GM12878 (cell line): Measurements from ENCODE around the gene MTRR. TPM values are rescaled to one million over a fixed set of nuclear protein-coding genes. Genes with fewer than 3 reads are reported as not detected.

ENCODE experiments used
- ATAC-seq: fragments of 200-7000 bp; cut with Tn5 transposase; 3 replicates; pipeline ENCODE4 v1.9.1; 2020; ENCODE audit warnings: mild to moderate bottlenecking, moderate library complexity
- BruUV-seq: library from RNA; stranded (reverse); fragments of 400-500 nt; replicated peaks from 2 replicates; lab custom pipeline; 2021; lab: Mats Ljungman, UMichigan
- CTCF ChIA-PET: fragments of 300-600 bp; sonication (Branson Sonifier 250); formaldehyde crosslinking; extraction: SDS; loops from one replicate; lab custom pipeline; 2021; ENCODE audit warnings: inconsistent platforms; lab: Yijun Ruan, JAX
- POLR2A ChIA-PET: fragments of 350-600 bp; formaldehyde crosslinking; extraction: SDS; loops from one replicate; lab custom pipeline; 2021; ENCODE audit warnings: inconsistent platforms; lab: Charles Lee
- RAD21 ChIA-PET: fragments of 300-600 bp; sonication (Branson Sonifier 250); formaldehyde crosslinking; loops from one replicate; lab custom pipeline; 2023; ENCODE audit warnings: antibody characterized with exemption; ENCODE audit not compliant: unreplicated experiment; lab: Charles Lee
- SMC1A ChIA-PET: fragments of 300-600 bp; sonication (Branson Sonifier 250); formaldehyde crosslinking; loops from one replicate; lab custom pipeline; 2023; ENCODE audit not compliant: unreplicated experiment, uncharacterized antibody; lab: Charles Lee
- DNase-seq: peaks from one replicate; pipeline ENCODE4 v3.0.0-alpha.2; 2011; ENCODE audit warnings: low read depth, low spot score
- FAIRE-seq: peaks from 3 replicates; lab custom pipeline; 2011; peaks lifted over from hg19 to GRCh38; lab: Jason Lieb, UNC
- H2AFZ ChIP-seq: 2 replicates; pipeline ENCODE4 v1.6.0; 2011; ENCODE audit warnings: low read depth, low read length, control low read depth; ENCODE audit not compliant: control insufficient read depth
- H3K27ac ChIP-seq: 2 replicates; pipeline ENCODE4 v1.5.1; 2011; ENCODE audit warnings: control low read depth; ENCODE audit not compliant: control insufficient read depth, insufficient read depth
- H3K27me3 ChIP-seq, 2 experiments: replicated peaks in 1 of 2; 2 replicates each; pipeline versions ENCODE4 v1.6.0 to v1.6.1; 2011; ENCODE audit warnings: low read length in 1 of 2; ENCODE audit not compliant: control insufficient read depth in 2 of 2, insufficient read depth in 2 of 2
- H3K36me3 ChIP-seq, 2 experiments: 2 replicates each; pipeline ENCODE4 v1.5.1; 2011; ENCODE audit warnings: low read length in 1 of 2; ENCODE audit not compliant: control insufficient read depth in 2 of 2, insufficient read depth in 2 of 2
- H3K4me1 ChIP-seq: 2 replicates; pipeline ENCODE4 v1.6.1; 2011; ENCODE audit warnings: mild to moderate bottlenecking, low read length, moderate library complexity, mixed read lengths; ENCODE audit not compliant: control insufficient read depth, insufficient read depth
- H3K4me2 ChIP-seq: 2 replicates; pipeline ENCODE4 v1.6.0; 2011; ENCODE audit warnings: control low read depth; ENCODE audit not compliant: control insufficient read depth, insufficient read depth
- H3K4me3 ChIP-seq: fragments of 200-600 bp; sonication (generic); 2 replicates; pipeline ENCODE4 v1.5.1; 2016
- H3K79me2 ChIP-seq: 2 replicates; pipeline ENCODE4 v1.6.0; 2011; ENCODE audit warnings: low read length; ENCODE audit not compliant: control insufficient read depth, insufficient read depth
- H3K9ac ChIP-seq: 2 replicates; pipeline ENCODE4 v1.8.0; 2011; ENCODE audit warnings: low read length, control low read depth, mixed read lengths; ENCODE audit not compliant: control insufficient read depth, insufficient read depth
- H3K9me3 ChIP-seq: replicated peaks from 3 replicates; pipeline ENCODE4 v1.5.1; 2011; ENCODE audit warnings: mild to moderate bottlenecking, low read length; ENCODE audit not compliant: control insufficient read depth, insufficient read depth
- H4K20me1 ChIP-seq: 2 replicates; pipeline ENCODE4 v1.6.0; 2011; ENCODE audit not compliant: control insufficient read depth, insufficient read depth
- SUZ12 ChIP-seq: fragments of 200-600 bp; sonication (generic); IDR thresholded peaks from one replicate; pipeline ENCODE4 v1.6.1; 2018; ENCODE audit warnings: antibody characterized with exemption, mild to moderate bottlenecking; ENCODE audit not compliant: unreplicated experiment
- YY1 ChIP-seq: IDR thresholded peaks from 2 replicates; pipeline ENCODE4 v1.6.1; 2011; ENCODE audit warnings: low read depth, mild to moderate bottlenecking, low read length
- WGBS: methylation state at CpG from one replicate; pipeline ENCODE4 v1.1.6; 2016; ENCODE audit warnings: low lambda C conversion rate; ENCODE audit not compliant: insufficient replicate concordance, insufficient coverage; ENCODE audit errors: missing lambda C conversion rate; 5-methylcytosine and 5-hydroxymethylcytosine counted together
- in situ Hi-C: fragments of 300-500 bp; cut with MboI; formaldehyde crosslinking; loops from 9 replicates; pipeline ENCODE4 v1.14.3; 2018; ENCODE audit warnings: mixed read lengths
- intact Hi-C: fragments of 100-400 bp; cut with micrococcal nuclease; formaldehyde crosslinking; loops from one replicate; pipeline ENCODE4 v1.14.2; 2022; ENCODE audit not compliant: unreplicated experiment
- polyA plus RNA-seq, 11 experiments: library from polyadenylated mRNA; depleted of rRNA in 4 of 11; unstranded in 6 of 11; stranded (reverse) in 5 of 11; fragments of >200 nt; fragmentation: Nextera tagmentation in 4 of 11; fragmentation: Illumina TruSeq in 1 of 11; extraction: Ambion mirVana in 4 of 11; extraction: Trizol in 1 of 11; gene quantifications; 1 replicate in 1 of 11; 2 replicates in 10 of 11; pipeline versions ENCODE4 v1.2.1 to v1.2.3, GENCODE V29; 2011 to 2016; ENCODE audit warnings: inconsistent platforms in 2 of 11, missing spikeins in 2 of 11, low read depth in 1 of 11
- total RNA-seq, 4 experiments: library from RNA; depleted of rRNA in 3 of 4; stranded (reverse); fragments of >200 nt in 3 of 4; fragmentation: Illumina TruSeq in 1 of 4; extraction: Trizol in 1 of 4; gene quantifications; 2 replicates each; pipeline versions ENCODE4 v1.2.1 to v1.2.3, GENCODE V29; 2013 to 2021
- TF ChIP-seq, protein P1 (sequence below): fragments of 450-650 bp; formaldehyde crosslinking; IDR thresholded peaks from 2 replicates; pipeline ENCODE4 v1.4.0; 2022; ENCODE audit warnings: mild to moderate bottlenecking, moderate library complexity

MTRR gene
- total and polyA plus RNA-seq, 10 of the 15 experiments (the other 5 are each of a cell fraction or from before 2014, with no cell fraction given) = 13.8 to 76.9 (median 38.0) TPM

DNA sequence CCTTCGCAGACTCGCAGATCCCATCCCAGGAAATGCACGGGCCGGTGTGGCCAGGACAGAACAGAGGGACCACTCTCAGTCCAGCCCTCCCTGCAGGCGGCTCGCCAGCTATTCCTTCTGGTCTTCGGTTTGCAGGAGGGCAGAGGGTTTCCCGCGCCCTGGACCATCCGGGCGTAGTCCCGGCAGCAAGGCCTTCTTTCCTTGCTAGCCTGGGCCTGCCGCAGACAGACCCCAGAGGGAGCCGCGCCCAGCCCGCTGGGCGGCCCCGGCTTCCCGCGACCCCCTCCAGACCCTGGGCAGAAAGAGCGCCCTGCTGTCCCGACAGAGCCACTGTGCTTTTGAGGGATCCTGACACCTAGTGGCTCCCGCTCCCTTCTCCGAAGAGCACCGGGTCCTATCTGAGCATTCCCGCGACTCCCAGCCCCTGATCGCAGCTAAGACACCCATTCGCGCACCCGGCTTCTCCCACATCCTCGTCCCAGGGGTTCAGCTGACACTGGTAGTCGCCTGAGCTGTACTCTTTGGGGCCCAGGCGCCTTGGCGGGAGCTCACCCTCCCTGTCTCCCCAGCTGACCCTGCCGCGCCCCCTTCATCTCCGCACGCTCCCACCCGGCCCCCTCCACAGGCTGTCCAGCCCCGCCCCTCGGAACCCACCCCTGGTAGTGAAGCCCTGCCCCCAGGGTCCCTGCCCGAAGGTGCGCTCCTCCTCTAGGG lies 19.1 kb upstream of the MTRR start:
- ChIA-PET POLR2A (no interaction called here), SMC1A (no interaction called here), RAD21 (no interaction called here), CTCF (no interaction called here)
- in situ Hi-C loops (no loop called here), intact Hi-C loops (no loop called here)
- Histone ChIP-seq H2AFZ (no peak overlapping the region), H3K4me2 (peak overlapping the region; percentile 22; the same call in 1 of the 2 replicates), H3K4me3 (no peak overlapping the region), H3K9ac (no peak overlapping the region), H4K20me1 (no peaks in the 10 kb centered on the region), H3K36me3 (no peaks in the 10 kb centered on the region), H3K9me3 (no peaks in the 10 kb centered on the region; the same call in 2 of the 3 replicates), H3K79me2 (no peaks in the 10 kb centered on the region), H3K27ac (no peak overlapping the region), H3K27me3 (peaks cover 6 to 9% of the 10 kb centered on the region in 2 experiments; a peak in 3 of 4 replicates), H3K4me1 (no peaks in the 10 kb centered on the region)
- no peak for FAIRE-seq
- ATAC-seq = no peak
- TF ChIP-seq YY1 (no peak), SUZ12 (peak; percentile 66)
- TF ChIP-seq, protein P1, sequence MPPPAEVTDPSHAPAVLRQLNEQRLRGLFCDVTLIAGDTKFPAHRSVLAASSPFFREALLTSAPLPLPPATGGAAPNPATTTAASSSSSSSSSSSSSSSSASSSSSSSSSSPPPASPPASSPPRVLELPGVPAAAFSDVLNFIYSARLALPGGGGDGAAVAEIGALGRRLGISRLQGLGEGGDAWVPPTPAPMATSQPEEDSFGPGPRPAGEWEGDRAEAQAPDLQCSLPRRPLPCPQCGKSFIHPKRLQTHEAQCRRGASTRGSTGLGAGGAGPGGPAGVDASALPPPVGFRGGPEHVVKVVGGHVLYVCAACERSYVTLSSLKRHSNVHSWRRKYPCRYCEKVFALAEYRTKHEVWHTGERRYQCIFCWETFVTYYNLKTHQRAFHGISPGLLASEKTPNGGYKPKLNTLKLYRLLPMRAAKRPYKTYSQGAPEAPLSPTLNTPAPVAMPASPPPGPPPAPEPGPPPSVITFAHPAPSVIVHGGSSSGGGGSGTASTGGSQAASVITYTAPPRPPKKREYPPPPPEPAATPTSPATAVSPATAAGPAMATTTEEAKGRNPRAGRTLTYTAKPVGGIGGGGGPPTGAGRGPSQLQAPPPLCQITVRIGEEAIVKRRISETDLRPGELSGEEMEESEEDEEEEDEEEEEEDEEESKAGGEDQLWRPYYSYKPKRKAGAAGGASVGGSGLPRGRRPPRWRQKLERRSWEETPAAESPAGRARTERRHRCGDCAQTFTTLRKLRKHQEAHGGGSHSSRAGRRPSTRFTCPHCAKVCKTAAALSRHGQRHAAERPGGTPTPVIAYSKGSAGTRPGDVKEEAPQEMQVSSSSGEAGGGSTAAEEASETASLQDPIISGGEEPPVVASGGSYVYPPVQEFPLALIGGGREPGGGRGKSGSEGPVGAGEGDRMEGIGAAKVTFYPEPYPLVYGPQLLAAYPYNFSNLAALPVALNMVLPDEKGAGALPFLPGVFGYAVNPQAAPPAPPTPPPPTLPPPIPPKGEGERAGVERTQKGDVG (CRISPR knock-in tag) = no peak
- 21% methylated on average over 36 of the region's 44 CpGs for WGBS
- DNase-seq = no peak
- BruUV-seq = no TSS peak
